Kidney (tissue), 14 donors: ENCODE measurements around the gene SASH1. TPM values are rescaled to one million over a fixed set of nuclear protein-coding genes. Genes with fewer than 3 reads are reported as not detected.

Experiments used
- DNase-seq, 5 donors: peaks; one replicate each; pipeline ENCODE4 v3.0.0-alpha.2; 2013 to 2020
- FAIRE-seq: peaks from 2 replicates; lab custom pipeline; 2012; peaks lifted over from hg19 to GRCh38; lab: Jason Lieb, UNC
- H3K27ac ChIP-seq, 2 donors: one replicate each; pipeline ENCODE4 v1.7.0; 2013; ENCODE audit warnings: low read depth in 2 of 2, low read length in 2 of 2, inconsistent platforms in 1 of 2
- H3K27me3 ChIP-seq: one replicate; pipeline ENCODE4 v1.7.1; 2013; ENCODE audit warnings: low read length, inconsistent platforms; ENCODE audit not compliant: control insufficient read depth, insufficient read depth
- H3K36me3 ChIP-seq, 3 donors: one replicate each; pipeline versions ENCODE4 v1.7.0 to v1.7.1; 2013; ENCODE audit warnings: low read length in 3 of 3, control low read depth in 1 of 3, inconsistent platforms in 1 of 3; ENCODE audit not compliant: insufficient read depth in 3 of 3, control insufficient read depth in 2 of 3
- H3K4me1 ChIP-seq, 3 donors: one replicate each; pipeline versions ENCODE4 v1.7.0 to v1.7.1; 2013; ENCODE audit warnings: low read length in 3 of 3, inconsistent platforms in 1 of 3, low read depth in 1 of 3; ENCODE audit not compliant: control insufficient read depth in 2 of 3, insufficient read depth in 2 of 3
- H3K4me3 ChIP-seq, 3 donors: one replicate each; pipeline versions ENCODE4 v1.7.0 to v1.8.1; 2013; ENCODE audit warnings: low read length in 3 of 3, control low read depth in 1 of 3, inconsistent platforms in 1 of 3
- H3K9ac ChIP-seq, 3 donors: one replicate each; pipeline versions ENCODE4 v1.7.0 to v1.7.1; 2013; ENCODE audit warnings: low read length in 3 of 3, control low read depth in 1 of 3, inconsistent platforms in 1 of 3
- H3K9me3 ChIP-seq, 3 donors: one replicate each; pipeline versions ENCODE4 v1.7.0 to v1.7.1; 2013; ENCODE audit warnings: low read length in 3 of 3, control low read depth in 1 of 3, inconsistent platforms in 1 of 3; ENCODE audit not compliant: control insufficient read depth in 2 of 3, insufficient read depth in 1 of 3
- intact Hi-C: fragments of 100-400 bp; cut with DNase I; formaldehyde crosslinking; loops from one replicate; pipeline ENCODE4 v1.11.1; 2022
- polyA plus RNA-seq: library from polyadenylated mRNA; stranded (reverse); fragments of 350-450 nt; fragmentation: Illumina TruSeq; extraction: RNeasy Lipid Tissue Mini Kit (QIAGEN cat#74804); gene quantifications from one replicate; pipeline ENCODE4 v1.2.3, GENCODE V29; 2014; ENCODE audit warnings: low read depth, low replicate concordance; ENCODE audit not compliant: insufficient read depth
- total RNA-seq: library from RNA; stranded (reverse); fragmentation: NEBNext Ultra II Directional; extraction: Animal tissue kit (Norgen Biotek cat#: 25700); gene quantifications from one replicate; pipeline ENCODE4 v1.2.1, GENCODE V29; 2021
- TF ChIP-seq, protein P1 (sequence below): IDR thresholded peaks from 3 replicates; pipeline ENCODE4 v1.5.1; 2012; ENCODE audit warnings: mild to moderate bottlenecking, moderate library complexity, borderline replicate concordance; ENCODE audit not compliant: insufficient read depth; ENCODE audit errors: extremely low read depth
- donor health status: control.
- donor health status: control.
- donor health status: control.
- donor health status: control.
- donor health status: control.
- donor health status: DM: yes; HTN: yes; CAD: no.
- donor health status: Normal renal cell carcinoma (clear cell type).

SASH1 gene
- total and polyA plus RNA-seq, 2 donors from 2014 or later, result 6.2 to 148 TPM

DNA sequence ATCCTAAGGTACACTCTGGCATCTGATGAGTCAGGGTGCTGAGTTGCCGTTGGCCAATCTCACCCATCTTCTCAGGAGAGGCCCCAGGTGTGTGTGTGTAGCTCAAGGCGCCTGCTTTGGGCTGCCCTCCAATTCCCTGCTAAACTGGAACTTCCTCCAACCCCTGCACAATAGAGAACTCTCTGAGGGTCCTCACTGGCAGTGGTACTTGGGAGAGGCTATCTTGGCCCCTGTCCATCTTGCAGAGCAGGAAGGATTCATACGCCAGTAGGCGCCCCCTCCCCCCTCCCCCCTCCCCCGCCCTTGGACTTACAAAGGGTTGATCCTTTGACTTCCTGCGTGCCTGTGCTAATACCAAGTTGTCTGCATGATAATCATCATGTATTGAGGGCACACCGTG is 173.6 kb downstream of the SASH1 start:
- Histone ChIP-seq H3K36me3 (peaks cover 0 to 15% (median 0%) of the 10 kb centered on the region in 3 donors), H3K9me3 (no peaks in the 10 kb centered on the region), H3K27me3 (no peaks in the 10 kb centered on the region), H3K9ac (no peak overlapping the region), H3K4me3 (no peak overlapping the region), H3K27ac (no peak overlapping the region), H3K4me1 (peaks cover 0 to 4% (median 0%) of the 10 kb centered on the region in 3 donors)
- TF ChIP-seq, protein P1, sequence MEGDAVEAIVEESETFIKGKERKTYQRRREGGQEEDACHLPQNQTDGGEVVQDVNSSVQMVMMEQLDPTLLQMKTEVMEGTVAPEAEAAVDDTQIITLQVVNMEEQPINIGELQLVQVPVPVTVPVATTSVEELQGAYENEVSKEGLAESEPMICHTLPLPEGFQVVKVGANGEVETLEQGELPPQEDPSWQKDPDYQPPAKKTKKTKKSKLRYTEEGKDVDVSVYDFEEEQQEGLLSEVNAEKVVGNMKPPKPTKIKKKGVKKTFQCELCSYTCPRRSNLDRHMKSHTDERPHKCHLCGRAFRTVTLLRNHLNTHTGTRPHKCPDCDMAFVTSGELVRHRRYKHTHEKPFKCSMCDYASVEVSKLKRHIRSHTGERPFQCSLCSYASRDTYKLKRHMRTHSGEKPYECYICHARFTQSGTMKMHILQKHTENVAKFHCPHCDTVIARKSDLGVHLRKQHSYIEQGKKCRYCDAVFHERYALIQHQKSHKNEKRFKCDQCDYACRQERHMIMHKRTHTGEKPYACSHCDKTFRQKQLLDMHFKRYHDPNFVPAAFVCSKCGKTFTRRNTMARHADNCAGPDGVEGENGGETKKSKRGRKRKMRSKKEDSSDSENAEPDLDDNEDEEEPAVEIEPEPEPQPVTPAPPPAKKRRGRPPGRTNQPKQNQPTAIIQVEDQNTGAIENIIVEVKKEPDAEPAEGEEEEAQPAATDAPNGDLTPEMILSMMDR, result no peak
- no peak for DNase-seq
- FAIRE-seq, result no peak
- intact Hi-C loops, result no loop called here

DNA sequence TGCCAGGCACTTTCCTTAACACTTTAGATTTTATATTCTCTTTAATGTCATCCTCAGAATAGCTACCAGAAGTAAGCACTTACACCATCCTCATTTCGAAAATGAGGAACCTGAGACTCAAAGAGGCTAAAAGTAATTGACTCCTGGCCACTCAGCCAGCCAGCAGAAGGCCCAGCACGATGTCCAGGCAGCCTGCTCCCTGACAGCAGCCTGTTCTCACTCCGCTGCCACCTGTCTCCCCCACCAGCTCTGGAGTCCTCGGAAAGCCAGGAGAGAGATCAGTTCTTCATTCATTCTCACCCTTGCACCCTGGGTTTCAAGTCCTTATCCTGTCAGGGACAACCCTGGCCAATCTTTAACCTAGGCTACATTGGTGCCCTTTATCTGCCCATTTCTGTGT is 174.0 kb downstream of the SASH1 start:
- H3K36me3 ChIP-seq, result peaks cover 0 to 15% (median 0%) of the 10 kb centered on the region in 3 donors
- intact Hi-C loops, result no loop called here
- H3K27ac ChIP-seq, result no peak overlapping the region
- no peak for DNase-seq
- peaks cover 0 to 4% (median 0%) of the 10 kb centered on the region in 3 donors for H3K4me1 ChIP-seq
- no peak overlapping the region for H3K9ac ChIP-seq
- FAIRE-seq, result no peak
- no peaks in the 10 kb centered on the region for H3K27me3 ChIP-seq
- no peaks in the 10 kb centered on the region for H3K9me3 ChIP-seq
- TF ChIP-seq, protein P1, result no peak
- no peak overlapping the region for H3K4me3 ChIP-seq

DNA sequence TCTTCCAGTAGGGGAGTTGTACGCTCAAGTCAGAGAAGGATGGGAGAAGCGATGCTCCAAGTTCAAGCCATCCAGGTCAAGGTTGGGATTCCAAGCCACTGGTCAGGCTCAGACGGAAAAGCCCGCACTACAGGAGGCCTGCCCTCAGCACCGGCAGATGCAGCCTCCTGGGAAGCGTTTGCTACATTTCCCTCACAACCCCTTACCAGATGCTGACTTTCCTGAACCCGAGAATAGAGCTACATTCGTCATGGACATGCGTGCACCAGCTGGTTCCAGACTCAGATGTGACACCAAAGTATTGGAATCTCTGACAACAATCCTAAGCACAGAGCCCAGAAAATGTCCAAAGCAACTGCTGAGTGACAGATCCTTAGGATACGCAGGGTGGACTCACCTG is 174.8 kb downstream of the SASH1 start:
- Histone ChIP-seq H3K27me3 (no peaks in the 10 kb centered on the region), H3K4me1 (peaks cover 0 to 4% (median 0%) of the 10 kb centered on the region in 3 donors), H3K27ac (no peak overlapping the region), H3K9me3 (no peaks in the 10 kb centered on the region), H3K36me3 (peaks cover 0 to 15% (median 3%) of the 10 kb centered on the region in 3 donors), H3K4me3 (no peak overlapping the region), H3K9ac (no peak overlapping the region)
- DNase-seq, result no peak
- TF ChIP-seq, protein P1, result no peak
- intact Hi-C loops, result no loop called here
- FAIRE-seq, result no peak
